PC-9 (cell line): ENCODE results near the gene NHS. TPM values are rescaled to one million over a fixed set of nuclear protein-coding genes. Genes with fewer than 3 reads are reported as not detected.

Experiments used
- BruUV-seq: library from RNA; stranded (reverse); fragments of 400-500 nt; replicated peaks from 2 replicates; lab custom pipeline; 2021; lab: Mats Ljungman, UMichigan
- CTCF ChIA-PET: fragments of 300-600 bp; sonication (Branson Sonifier 250); formaldehyde crosslinking; loops from one replicate; lab custom pipeline; 2022; ENCODE audit warnings: antibody characterized with exemption; lab: Charles Lee
- POLR2A ChIA-PET: fragments of 300-600 bp; sonication (Branson Sonifier 250); formaldehyde crosslinking; loops from one replicate; lab custom pipeline; 2022; ENCODE audit warnings: antibody characterized with exemption; ENCODE audit not compliant: unreplicated experiment; lab: Charles Lee
- DNase-seq, 2 experiments: peaks; one replicate each; pipeline versions ENCODE4 v3.0.0 to v3.0.0-alpha.2; 2015 to 2022; ENCODE audit warnings: mixed read lengths in 1 of 2
- H2AFZ ChIP-seq: fragments of 200-600 bp; sonication (generic); 2 replicates; pipeline ENCODE4 v1.8.1; 2017; ENCODE audit warnings: antibody characterized with exemption
- H3F3A ChIP-seq: fragments of 200-600 bp; sonication (generic); 2 replicates; pipeline ENCODE4 v1.8.1; 2017; ENCODE audit warnings: antibody characterized with exemption, mild to moderate bottlenecking, low read depth; ENCODE audit not compliant: insufficient read depth
- H3K27ac ChIP-seq: fragments of 200-600 bp; sonication (generic); 2 replicates; pipeline ENCODE4 v1.6.1; 2016; ENCODE audit warnings: mixed run types
- H3K27me3 ChIP-seq: fragments of 200-600 bp; sonication (generic); 2 replicates; pipeline ENCODE4 v1.6.1; 2016; ENCODE audit warnings: low read depth, mixed run types; ENCODE audit not compliant: insufficient read depth
- H3K36me3 ChIP-seq: fragments of 200-600 bp; sonication (generic); 2 replicates; pipeline ENCODE4 v1.6.1; 2016; ENCODE audit warnings: low read depth, mixed run types
- H3K4me1 ChIP-seq: fragments of 200-600 bp; sonication (generic); replicated peaks from 2 replicates; pipeline ENCODE4 v1.6.1; 2016; ENCODE audit warnings: mixed run types; ENCODE audit not compliant: insufficient read depth
- H3K4me2 ChIP-seq: fragments of 200-600 bp; sonication (generic); 2 replicates; pipeline ENCODE4 v1.6.1; 2017; ENCODE audit warnings: mixed run types
- H3K4me3 ChIP-seq: fragments of 200-600 bp; sonication (generic); 2 replicates; pipeline ENCODE4 v1.6.1; 2016; ENCODE audit warnings: mixed run types
- H3K79me2 ChIP-seq: fragments of 200-600 bp; sonication (generic); 2 replicates; pipeline ENCODE4 v1.6.1; 2017; ENCODE audit warnings: low read depth, mixed run types
- H3K9me2 ChIP-seq: fragments of 200-600 bp; sonication (generic); 2 replicates; pipeline ENCODE4 v1.8.1; 2017; ENCODE audit warnings: mild to moderate bottlenecking; ENCODE audit not compliant: insufficient read depth
- H3K9me3 ChIP-seq: fragments of 200-600 bp; sonication (generic); 2 replicates; pipeline ENCODE4 v1.8.1; 2016; ENCODE audit warnings: low read depth; ENCODE audit not compliant: insufficient read depth
- H4K20me1 ChIP-seq: fragments of 200-600 bp; sonication (generic); 2 replicates; pipeline ENCODE4 v1.8.1; 2017; ENCODE audit not compliant: insufficient read depth
- EZH2 ChIP-seq: fragments of 200-600 bp; sonication (generic); IDR thresholded peaks from 2 replicates; pipeline ENCODE4 v1.8.0; 2017; ENCODE audit warnings: antibody characterized with exemption, low read depth
- intact Hi-C: fragments of 100-400 bp; cut with micrococcal nuclease; formaldehyde crosslinking; loops from one replicate; pipeline ENCODE4 v1.10.0; 2022; ENCODE audit not compliant: unreplicated experiment
- total RNA-seq: library from RNA; stranded (reverse); gene quantifications from 2 replicates; pipeline ENCODE4 v1.2.3, GENCODE V29; 2021
- TF ChIP-seq, protein P1 (sequence below): fragments of 200-600 bp; sonication (generic); conservative IDR thresholded peaks from 2 replicates; pipeline ENCODE4 v1.6.1; 2017; ENCODE audit warnings: mixed run types, antibody characterized with exemption, mild to moderate bottlenecking, moderate library complexity

The NHS gene
- total RNA-seq, 1 experiment from 2014 or later, result 6.7 TPM

DNA sequence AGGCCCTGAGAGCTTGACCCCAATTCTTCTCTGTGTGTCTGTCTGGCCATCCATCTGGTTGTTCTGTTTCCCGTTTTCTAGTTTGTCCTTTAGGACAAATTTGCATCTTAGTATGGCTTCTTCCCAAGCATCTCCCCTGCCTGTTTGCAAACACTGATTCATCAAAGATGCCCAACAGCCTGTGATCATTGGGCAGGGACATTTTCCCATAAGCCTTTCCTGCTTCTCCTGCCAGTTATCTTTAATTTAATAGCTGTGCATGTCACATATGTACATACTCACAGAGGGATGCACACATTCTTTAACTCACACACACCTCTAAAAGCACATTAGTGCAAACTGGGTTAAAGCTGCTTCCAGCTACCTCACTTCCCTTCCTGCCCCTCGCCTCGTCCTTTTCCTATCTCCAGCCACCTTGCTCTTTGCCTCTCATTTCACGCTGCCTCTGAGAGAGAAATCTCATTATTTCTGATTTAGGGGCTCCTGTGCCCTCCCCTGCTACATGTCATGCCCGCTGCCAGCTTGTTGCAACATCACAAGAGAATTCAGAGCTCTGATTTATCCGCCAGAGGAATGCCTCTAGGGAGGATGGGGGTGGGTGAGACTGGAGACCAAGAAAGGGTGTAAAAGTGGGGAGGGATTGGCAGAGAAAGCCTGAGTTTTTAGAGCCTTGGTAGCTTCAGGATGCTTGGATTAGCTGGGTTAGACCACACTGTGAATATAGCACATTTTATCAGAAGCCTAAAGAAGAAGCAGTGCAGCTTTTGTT is 100.6 kb downstream of the NHS start:
- ChIA-PET CTCF (no interaction called here), POLR2A (no interaction called here)
- H3K4me3 ChIP-seq, result no peak overlapping the region
- H3F3A ChIP-seq, result no peaks in the 10 kb centered on the region
- no peaks in the 10 kb centered on the region for H3K9me2 ChIP-seq
- H3K4me1 ChIP-seq, result no peaks in the 10 kb centered on the region
- BruUV-seq, result no TSS peak
- DNase-seq, result no peak
- H3K27ac ChIP-seq, result no peak overlapping the region
- no peaks in the 10 kb centered on the region for H3K36me3 ChIP-seq
- no peak overlapping the region for H3K4me2 ChIP-seq
- no peaks in the 10 kb centered on the region for H3K27me3 ChIP-seq
- no peak overlapping the region for H2AFZ ChIP-seq
- no peaks in the 10 kb centered on the region for H4K20me1 ChIP-seq
- 0 out of 2 replicates have a peak, but pooled peaks cover 2% of the 10 kb centered on the region for H3K79me2 ChIP-seq
- H3K9me3 ChIP-seq, result no peaks in the 10 kb centered on the region
- TF ChIP-seq, protein P1, sequence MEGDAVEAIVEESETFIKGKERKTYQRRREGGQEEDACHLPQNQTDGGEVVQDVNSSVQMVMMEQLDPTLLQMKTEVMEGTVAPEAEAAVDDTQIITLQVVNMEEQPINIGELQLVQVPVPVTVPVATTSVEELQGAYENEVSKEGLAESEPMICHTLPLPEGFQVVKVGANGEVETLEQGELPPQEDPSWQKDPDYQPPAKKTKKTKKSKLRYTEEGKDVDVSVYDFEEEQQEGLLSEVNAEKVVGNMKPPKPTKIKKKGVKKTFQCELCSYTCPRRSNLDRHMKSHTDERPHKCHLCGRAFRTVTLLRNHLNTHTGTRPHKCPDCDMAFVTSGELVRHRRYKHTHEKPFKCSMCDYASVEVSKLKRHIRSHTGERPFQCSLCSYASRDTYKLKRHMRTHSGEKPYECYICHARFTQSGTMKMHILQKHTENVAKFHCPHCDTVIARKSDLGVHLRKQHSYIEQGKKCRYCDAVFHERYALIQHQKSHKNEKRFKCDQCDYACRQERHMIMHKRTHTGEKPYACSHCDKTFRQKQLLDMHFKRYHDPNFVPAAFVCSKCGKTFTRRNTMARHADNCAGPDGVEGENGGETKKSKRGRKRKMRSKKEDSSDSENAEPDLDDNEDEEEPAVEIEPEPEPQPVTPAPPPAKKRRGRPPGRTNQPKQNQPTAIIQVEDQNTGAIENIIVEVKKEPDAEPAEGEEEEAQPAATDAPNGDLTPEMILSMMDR, result no peak
- no peak for TF ChIP-seq EZH2
- intact Hi-C loops, result no loop called here

DNA sequence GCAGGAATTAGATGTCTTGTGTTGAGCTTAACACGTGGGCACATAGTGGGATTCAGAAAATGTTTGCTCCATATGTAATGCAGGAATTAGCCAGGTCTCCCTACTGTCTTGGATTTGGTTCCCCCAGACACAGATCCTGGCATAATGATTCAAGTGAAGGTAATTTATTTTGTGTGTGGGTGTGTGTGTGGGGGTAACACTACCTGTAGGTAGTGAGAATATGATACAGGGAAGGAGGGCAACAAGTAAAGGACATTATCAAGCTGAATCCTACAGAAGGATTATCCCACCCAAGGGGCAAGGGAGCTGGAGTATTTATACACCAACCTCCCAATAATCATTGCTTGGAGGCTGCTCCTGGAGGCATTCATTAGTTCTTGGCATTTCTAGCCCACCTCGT is 101.4 kb downstream of the NHS start:
- Histone ChIP-seq H3K4me3 (no peak overlapping the region), H3K9me3 (no peaks in the 10 kb centered on the region), H3K79me2 (0 out of 2 replicates have a peak, but pooled peaks cover 2% of the 10 kb centered on the region), H3K27ac (no peak overlapping the region), H4K20me1 (no peaks in the 10 kb centered on the region), H3K4me2 (no peak overlapping the region), H3K36me3 (no peaks in the 10 kb centered on the region), H3F3A (no peaks in the 10 kb centered on the region), H2AFZ (no peak overlapping the region), H3K4me1 (no peaks in the 10 kb centered on the region), H3K27me3 (no peaks in the 10 kb centered on the region), H3K9me2 (no peaks in the 10 kb centered on the region)
- POLR2A ChIA-PET, result no interaction called here
- BruUV-seq, result no TSS peak
- intact Hi-C loops, result no loop called here
- TF ChIP-seq, protein P1, result no peak
- no peak for TF ChIP-seq EZH2
- CTCF ChIA-PET, result no interaction called here
- DNase-seq, result no peak

GRCh38 chrX:17481086-17481485 is 106.1 kb downstream of the NHS start:
- CTCF ChIA-PET, result no interaction called here
- intact Hi-C loops, result no loop called here

More at GRCh38 chrX:17481086-17481485, 106.1 kb downstream of the NHS start:
- H3K36me3 ChIP-seq, result no peaks in the 10 kb centered on the region
- H3K4me2 ChIP-seq, result no peak overlapping the region
- DNase-seq, result no peak
- H3K79me2 ChIP-seq, result no peaks in the 10 kb centered on the region
- no peaks in the 10 kb centered on the region for H3K9me3 ChIP-seq
- TF ChIP-seq, protein P1, result no peak
- no peak for TF ChIP-seq EZH2
- H3K27ac ChIP-seq, result no peak overlapping the region
- POLR2A ChIA-PET, result no interaction called here
- no peaks in the 10 kb centered on the region for H3K9me2 ChIP-seq
- no peak overlapping the region for H3K4me3 ChIP-seq
- BruUV-seq, result no TSS peak
- H3K4me1 ChIP-seq, result no peaks in the 10 kb centered on the region
- no peak overlapping the region for H2AFZ ChIP-seq
- no peaks in the 10 kb centered on the region for H3K27me3 ChIP-seq
- H3F3A ChIP-seq, result no peaks in the 10 kb centered on the region
- no peaks in the 10 kb centered on the region for H4K20me1 ChIP-seq
